Measurements from ENCODE around the gene PSEN1. TPM values are rescaled to one million over a fixed set of nuclear protein-coding genes. Genes with fewer than 3 reads are reported as not detected.

Gene PSEN1
- total RNA-seq, 4 donors from 2014 or later, result 53.4 to 56.9 (median 55.7) TPM

GRCh38 chr14:73105727-73106126 lies 30.6 kb upstream of the PSEN1 start:
- TF ChIP-seq CTCF (IDR thresholded peaks at IDR 0.05), result no peak
- DNase-seq (ENCODE audit: low spot score) (no peak), ATAC-seq (ENCODE audit: low FRiP score) (no peak)

GRCh38 chr14:73116079-73116665 lies 20.1 kb upstream of the PSEN1 start:
- ATAC-seq (ENCODE audit: low FRiP score), result no peak
- no peak for TF ChIP-seq CTCF (IDR thresholded peaks at IDR 0.05)
- DNase-seq (ENCODE audit: low spot score), result no peak

DNA sequence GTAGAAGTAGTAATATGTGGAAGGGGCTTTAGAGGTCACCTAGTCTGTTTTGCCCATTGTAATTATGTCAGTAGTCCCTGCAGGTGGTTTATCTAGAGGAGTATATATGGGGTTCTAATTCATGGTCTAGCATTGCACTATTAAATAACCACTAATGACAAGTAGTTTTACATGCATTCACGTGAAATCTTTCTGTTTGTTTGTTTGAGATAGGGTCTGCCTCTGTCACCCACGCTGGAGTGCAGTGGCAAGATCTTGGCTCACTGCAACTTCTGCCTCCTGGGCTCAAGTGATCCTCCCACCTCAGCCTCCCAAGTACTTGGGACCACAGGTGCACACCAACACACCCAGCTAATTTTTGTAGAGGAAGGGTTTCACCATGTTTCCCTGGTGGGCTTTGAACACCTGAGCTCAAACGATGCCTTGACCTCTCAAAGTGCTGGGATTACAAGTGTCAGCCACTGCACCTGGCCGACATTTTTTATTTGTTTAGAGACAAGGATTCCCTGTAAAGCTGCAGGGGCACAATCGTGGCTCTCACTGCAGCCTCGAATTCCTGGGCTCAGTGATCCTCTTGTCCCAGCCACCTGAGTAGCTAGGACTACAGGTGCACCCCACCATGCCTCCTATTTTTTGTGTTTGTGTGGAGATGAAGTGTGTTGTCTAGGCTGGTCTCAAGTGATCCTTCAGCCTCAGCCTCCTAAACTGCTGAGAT lies 12.0 kb upstream of the PSEN1 start:
- TF ChIP-seq CTCF (IDR thresholded peaks at IDR 0.05), result no peak
- no peak for DNase-seq (ENCODE audit: low spot score)
- no peak for ATAC-seq (ENCODE audit: low FRiP score)

DNA sequence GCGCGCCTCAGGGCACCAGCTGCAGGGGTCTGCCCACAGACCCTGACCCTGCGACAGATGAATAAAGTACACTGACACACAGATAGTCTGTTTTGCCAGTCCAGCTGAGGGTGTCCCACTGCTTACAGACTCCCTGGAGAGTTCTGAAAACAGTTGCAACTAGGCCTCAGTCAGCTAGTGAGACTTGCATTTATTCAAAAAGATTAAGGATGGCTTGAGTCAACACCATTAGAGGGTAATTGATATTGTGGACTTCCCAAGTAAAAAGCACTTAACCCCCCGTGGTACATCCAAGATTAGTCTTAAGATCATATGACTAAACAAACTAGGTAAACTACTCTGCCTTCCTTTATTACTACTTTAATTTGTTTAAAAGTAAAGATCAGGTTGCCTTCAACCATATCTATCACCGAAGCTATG lies 11.1 kb upstream of the PSEN1 start:
- no peak for TF ChIP-seq CTCF (IDR thresholded peaks at IDR 0.05)
- ATAC-seq (ENCODE audit: low FRiP score) (no peak), DNase-seq (ENCODE audit: low spot score) (no peak)

DNA sequence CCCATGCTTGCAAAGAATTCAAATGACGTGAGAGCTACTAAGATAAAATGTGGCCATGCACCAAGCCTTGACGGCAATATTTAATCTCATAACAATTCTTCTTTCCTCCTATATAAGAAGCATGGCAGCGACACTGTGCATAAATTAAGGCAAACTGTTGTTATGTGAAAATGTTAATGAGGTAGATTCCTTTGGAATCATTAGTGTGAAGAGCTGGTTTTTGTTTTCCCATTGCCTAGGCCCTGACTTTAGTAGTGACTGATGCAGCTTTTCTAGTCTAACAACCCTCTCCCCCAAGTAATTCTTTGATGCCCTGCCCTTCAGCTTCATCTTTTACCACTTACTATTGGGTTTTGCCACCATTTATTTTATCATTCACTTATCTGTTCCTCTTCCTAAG lies 10.6 kb upstream of the PSEN1 start:
- DNase-seq (ENCODE audit: low spot score) (no peak), ATAC-seq (ENCODE audit: low FRiP score) (no peak)
- no peak for TF ChIP-seq CTCF (IDR thresholded peaks at IDR 0.05)

DNA sequence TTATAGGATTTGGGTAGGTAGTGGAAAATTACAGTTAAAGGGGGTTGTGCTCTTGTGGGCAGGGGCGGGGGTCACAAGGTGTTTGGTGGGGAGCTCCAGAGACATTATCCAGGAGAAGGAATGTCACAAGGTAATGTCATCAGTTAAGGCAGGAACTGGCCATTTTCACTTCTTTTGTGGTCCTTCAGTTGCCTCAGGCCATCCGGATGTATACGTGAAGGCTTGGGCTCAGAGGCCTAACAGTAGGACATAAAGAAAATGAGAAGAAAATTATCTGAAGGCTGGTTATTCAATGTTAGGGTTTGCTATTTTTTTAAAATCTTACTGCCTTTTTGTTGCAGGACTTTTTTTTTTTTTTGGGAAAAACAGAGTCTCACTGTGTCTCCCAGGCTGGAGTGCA lies 2.5 kb upstream of the PSEN1 start:
- ATAC-seq (ENCODE audit: low FRiP score), result no peak
- no peak for TF ChIP-seq CTCF (IDR thresholded peaks at IDR 0.05)
- no peak for DNase-seq (ENCODE audit: low spot score)

GRCh38 chr14:73136085-73136386 lies 271 bp upstream of the PSEN1 start:
- DNase-seq (ENCODE audit: low spot score) (no peak), ATAC-seq (ENCODE audit: low FRiP score) (no peak)
- no peak for TF ChIP-seq CTCF (IDR thresholded peaks at IDR 0.05)
